DND-41 (cell line): ENCODE data around the gene NANOG.
"Not testable (repeated sequence)": the region's sequence is repeated elsewhere in the genome, so short reads cannot be mapped to it uniquely, and the experiment has no call there.

Experiments
- EZH2 ChIP-seq: IDR thresholded peaks from 3 replicates; pipeline ENCODE4 v1.6.1; 2012; ENCODE audit warnings: borderline replicate concordance, low read depth, mild to moderate bottlenecking, moderate library complexity, low read length, inconsistent platforms; ENCODE audit not compliant: severe bottlenecking
- TF ChIP-seq, protein P1 (sequence below): IDR thresholded peaks from 2 replicates; pipeline ENCODE4 v1.5.1; 2012; ENCODE audit warnings: borderline replicate concordance, low read length, moderate library complexity, mild to moderate bottlenecking; ENCODE audit not compliant: poor library complexity, severe bottlenecking; ENCODE audit errors: extremely low read depth

DNA sequence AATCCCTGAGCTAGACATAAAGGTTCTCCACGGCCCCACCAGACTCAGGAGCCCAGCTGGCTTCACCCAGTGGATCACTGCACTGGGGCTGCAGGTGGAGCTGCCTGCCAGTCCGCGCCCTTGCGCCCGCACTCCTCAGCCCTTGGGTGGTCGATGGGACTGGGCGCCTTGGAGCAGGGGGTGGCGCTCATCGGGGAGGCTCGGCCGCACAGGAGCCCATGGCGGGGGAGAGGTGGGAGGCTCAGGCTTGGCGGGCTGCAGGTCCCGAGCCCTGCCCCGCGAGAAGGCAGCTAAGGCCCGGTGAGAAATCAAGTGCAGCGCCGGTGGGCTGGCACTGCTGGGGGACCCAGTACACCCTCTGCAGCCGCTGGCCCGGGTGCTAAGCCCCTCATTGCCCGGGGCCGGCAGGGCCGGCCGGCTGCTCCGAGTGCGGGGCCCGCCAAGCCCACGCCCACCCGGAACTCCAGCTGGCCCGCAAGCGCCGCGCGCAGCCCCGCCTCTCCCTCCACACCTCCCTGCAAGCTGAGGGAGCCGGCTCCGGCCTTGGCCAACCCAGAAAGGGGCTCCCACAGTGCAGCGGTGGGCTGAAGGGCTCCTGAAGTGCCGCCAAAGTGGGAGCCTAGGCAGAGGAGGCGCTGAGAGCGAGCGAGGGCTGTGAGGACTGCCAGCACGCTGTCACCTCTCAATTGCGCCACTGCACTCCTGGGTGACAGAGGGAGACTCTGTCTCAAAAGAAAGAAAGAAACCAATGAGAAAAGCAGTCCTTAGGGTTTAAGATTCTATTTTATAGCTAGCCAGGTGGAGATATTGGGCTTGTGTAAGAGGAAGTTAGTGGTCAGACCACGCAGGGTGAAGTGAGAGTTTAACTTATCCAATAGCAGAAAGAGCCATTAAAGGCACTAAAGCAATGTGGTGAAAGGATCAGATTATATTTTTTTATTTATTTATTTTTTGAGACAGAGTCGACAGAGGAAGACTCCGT, 37.0 kb upstream of the NANOG start:
- TF ChIP-seq, protein P1, sequence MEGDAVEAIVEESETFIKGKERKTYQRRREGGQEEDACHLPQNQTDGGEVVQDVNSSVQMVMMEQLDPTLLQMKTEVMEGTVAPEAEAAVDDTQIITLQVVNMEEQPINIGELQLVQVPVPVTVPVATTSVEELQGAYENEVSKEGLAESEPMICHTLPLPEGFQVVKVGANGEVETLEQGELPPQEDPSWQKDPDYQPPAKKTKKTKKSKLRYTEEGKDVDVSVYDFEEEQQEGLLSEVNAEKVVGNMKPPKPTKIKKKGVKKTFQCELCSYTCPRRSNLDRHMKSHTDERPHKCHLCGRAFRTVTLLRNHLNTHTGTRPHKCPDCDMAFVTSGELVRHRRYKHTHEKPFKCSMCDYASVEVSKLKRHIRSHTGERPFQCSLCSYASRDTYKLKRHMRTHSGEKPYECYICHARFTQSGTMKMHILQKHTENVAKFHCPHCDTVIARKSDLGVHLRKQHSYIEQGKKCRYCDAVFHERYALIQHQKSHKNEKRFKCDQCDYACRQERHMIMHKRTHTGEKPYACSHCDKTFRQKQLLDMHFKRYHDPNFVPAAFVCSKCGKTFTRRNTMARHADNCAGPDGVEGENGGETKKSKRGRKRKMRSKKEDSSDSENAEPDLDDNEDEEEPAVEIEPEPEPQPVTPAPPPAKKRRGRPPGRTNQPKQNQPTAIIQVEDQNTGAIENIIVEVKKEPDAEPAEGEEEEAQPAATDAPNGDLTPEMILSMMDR: not testable (repeated sequence)
- TF ChIP-seq EZH2: not testable (repeated sequence)
